Activated T-cell treated with anti-CD3 and anti-CD28 coated beads for 1 hour (primary cell): ENCODE data around the gene ADARB2.

Experiments used
- DNase-seq: peaks from one replicate; pipeline ENCODE4 v3.0.0-alpha.2; 2020; ENCODE audit warnings: low read depth

Gene ADARB2

DNA sequence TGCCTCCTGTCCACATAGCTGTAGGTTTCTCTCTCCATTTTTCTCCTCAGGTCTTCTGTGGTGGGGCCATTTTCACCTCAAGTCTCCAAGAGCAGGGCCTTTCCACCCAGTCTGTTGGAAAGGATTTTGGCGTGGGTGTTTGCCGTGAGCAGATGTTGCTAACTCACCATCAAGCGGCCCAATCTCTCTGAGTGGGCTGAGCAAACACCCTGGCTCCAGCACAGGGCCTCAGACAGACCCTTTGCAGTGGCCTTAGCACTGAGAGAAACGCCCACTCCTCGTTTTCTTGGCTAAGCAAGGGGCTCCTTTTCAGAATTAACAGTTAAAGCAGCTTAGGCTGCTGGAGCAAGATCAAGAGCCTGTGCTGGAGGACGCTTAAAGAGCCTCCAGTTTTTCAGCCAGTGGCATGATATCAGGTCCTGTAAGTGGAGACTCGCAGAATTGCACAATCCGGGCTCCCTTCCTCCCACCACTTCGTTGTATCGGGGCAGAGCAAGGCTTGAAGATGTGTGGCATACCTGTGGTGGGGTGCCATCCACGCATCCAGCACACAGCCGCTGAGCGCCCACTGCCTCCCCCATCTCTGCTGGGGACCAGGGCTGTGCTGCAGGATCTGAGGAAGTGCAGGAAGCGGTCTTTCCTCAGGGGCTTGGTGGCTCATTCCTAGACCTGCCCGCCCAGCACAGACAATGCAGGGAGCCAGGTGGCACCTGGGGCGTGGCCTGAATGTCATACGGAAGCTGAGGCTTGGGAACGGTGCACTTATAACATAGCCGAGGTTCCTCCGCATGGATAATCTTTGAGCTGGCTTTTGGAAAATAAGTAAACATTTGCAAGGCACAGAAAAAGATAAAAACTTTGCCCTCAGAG, 142.7 kb downstream of the ADARB2 start:
- no peak for DNase-seq

DNA sequence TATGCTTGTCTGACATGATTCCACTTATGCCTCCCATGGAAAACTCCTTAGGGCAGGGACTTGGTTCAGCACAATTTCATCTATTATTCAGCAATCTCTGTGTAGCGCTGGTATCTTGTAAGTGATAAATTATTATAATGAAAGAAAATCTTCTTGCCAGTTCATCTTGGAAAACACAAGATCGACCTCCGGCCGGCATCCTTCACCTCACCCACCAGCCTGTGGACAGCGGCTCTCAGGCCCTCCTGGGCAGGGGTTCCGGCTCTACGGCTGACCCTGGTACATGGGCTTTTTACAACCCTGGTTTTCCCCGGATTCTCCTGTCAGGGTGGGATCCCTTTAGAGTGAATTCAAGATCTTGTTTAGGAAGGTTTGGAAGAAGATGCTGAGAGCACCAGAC, 145.6 kb downstream of the ADARB2 start:
- no peak for DNase-seq

DNA sequence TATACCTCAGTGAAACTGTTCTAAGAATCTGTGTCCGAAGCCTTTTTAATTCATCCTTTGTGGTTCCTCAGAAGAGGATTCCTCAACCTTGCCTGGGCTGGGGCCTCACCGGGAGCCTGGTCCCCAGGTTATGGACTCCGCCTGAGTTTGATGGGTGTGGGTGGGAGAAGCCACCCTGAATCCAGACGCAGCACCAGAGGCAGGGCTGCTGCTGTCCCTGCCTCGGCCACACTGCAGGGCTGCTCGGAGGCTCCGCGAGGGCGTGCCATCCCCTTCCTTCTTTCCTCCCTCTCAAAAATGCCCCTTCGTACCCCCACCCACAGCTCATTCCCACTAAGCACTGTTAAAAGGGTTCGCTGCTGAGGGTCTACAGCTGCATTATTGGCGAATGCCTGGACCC, 146.3 kb downstream of the ADARB2 start:
- DNase-seq = no peak

DNA sequence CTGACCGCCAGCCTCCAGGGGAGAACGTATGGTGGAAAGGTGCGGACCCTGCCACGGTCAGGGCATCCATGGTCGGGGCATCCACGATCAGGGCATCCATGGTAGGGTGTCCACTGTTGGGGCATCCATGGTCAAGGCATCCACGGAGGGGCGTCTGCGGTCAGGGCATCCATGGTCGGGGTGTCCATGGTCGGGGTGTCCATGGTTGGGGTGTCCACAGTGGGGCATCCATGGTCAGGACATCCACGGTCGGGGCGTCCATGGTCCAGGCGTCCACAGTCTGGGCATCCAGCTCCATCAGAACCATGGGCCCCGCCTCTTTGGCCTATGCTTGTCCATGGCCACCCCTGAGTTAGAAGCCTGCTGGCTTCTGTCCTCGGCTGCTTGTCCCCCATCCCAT, 148.1 kb downstream of the ADARB2 start:
- DNase-seq = no peak

DNA sequence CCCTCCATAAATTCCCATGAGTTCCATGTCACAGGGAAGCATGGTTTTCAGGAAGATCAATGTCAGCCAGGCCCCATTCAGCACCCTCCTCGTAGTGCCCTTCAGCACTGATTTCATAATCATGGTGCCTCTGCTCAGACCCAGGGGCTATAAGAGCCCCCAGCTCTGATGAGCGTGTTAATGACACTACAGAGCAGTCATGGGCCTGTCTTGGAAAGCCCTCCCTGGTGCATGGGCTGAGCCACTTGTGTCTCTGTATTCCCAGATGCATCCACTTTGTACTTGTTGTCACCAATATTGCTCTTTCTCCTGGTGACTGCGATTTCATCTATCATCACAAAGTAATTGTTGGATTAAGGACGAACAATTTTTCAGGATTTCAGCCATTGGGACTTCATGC, 154.6 kb downstream of the ADARB2 start:
- no peak for DNase-seq

DNA sequence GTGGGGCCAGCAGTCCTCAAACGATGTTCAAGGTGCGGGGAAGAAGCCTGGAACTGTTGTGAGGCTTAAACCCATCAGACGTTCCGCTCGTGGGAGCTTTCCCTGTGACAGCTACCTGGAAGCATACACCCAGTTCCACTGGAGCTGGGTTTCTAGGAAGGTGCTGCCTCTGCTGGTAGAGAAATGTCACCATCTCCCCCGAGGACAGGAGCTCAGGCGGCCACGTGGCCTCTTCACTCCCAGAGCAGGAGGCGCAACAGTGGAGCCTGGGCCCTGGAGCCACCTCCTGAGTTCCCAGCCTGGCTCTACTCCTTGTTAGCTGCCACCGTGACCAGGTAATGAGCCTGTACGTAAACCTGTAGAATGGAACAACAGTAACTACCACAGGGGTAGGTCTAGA, 156.1 kb downstream of the ADARB2 start:
- DNase-seq = no peak

DNA sequence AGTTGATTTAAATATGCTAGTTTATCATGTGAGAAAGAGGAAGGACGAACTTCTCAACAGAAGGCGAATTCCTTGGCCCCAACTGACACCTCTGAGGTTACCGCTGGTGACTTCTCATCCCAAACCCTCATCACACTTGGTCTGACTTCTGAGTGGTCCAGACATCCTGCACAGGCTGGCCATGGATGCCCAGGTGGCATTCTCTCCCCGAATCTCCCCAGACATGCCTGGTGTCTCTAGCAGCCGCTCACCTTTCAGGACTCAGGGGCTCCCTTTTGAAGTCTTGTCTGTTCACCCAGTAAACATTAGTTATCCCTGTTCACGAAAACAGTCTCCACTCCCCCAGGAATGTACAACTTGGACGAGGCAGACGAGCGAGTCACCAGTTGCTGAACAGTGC, 157.7 kb downstream of the ADARB2 start:
- no peak for DNase-seq

DNA sequence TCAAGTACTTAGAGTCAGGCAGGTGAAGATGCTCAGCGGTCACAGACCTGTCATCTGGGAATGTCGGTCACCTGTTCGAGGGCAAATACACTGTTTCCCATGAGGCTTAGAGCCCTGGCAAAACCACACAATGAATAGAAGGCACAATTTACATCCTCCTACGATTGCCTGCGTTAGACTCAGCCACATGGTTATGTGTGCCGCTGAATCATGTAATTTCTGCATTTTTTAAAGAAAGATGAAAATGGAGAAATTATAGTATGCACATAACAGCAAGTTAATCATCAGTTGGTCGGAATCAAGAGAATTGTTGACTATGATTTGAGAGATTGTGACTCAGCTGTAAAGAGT, 158.2 kb downstream of the ADARB2 start:
- no peak for DNase-seq

DNA sequence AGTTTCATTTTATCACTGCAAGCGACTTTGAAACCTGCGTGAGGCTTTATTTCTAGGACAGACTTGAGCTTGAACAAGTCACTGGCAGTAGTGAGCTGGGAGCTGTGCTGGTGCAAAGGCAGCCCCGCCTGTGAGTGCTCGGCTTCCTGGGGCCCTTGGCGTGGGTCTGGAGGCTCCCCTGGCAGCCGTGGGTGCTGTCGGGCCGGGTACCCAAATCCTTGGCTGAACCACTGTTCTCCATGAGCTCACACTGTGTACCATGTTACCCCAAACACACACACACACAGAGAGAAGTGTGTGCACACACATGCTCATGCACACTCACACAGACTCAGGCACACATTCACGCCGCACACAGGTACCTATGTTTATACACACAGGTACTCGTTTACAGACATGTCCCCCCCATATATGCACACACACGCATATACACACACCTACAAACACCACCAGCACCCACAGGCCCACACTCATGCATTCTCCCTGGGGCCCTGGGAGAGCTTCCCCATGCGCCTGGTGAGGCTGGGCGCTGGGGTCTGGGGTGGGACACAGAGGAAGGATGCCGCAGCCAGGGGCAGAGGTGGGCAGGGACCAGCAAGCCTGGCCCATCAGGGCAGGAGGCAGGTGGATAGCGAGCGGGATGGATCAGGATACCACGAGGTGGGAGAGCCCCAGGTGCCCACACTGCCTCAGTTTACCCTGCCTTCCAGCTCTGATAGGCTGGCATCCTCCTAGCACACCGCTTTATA, 158.8 kb downstream of the ADARB2 start:
- no peak for DNase-seq

DNA sequence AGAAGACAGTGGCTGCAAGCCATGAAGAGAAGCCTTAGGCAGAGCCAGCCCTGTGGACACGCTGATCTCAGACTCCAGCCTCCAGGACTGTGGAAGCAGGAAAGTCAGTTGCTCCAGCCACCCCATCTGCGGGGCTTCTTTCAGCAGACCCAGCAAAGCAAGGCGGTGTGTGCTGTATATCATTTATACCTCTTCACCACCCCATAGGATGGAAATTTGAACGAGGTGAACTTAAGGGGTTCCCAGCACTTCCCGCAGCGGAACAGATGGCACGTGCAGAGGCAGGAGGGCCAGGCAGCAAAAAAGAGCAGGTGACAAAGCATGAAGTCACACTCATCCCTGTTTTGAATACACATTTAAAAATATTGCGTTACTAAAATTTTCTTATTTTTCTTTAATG, 159.4 kb downstream of the ADARB2 start:
- DNase-seq = no peak

DNA sequence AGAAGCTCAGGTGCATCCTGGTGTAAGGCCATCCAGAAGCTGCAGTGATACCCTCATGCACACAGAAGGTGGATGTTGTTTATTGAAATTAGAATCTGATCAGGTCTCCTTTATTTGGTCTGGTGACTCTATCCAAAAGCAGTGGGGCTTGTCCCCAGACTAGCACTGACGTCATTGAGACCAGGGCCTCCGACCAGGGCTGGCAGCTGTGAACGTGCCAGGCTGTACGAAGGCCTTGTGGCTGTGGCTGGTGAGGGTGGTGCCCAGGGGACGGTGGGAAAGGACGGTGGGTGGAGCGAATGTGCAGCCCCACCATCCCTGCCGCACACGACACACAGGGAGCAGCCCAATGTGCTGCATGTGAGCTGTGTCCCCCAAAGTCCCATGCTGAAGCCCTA, 160.0 kb downstream of the ADARB2 start:
- no peak for DNase-seq

DNA sequence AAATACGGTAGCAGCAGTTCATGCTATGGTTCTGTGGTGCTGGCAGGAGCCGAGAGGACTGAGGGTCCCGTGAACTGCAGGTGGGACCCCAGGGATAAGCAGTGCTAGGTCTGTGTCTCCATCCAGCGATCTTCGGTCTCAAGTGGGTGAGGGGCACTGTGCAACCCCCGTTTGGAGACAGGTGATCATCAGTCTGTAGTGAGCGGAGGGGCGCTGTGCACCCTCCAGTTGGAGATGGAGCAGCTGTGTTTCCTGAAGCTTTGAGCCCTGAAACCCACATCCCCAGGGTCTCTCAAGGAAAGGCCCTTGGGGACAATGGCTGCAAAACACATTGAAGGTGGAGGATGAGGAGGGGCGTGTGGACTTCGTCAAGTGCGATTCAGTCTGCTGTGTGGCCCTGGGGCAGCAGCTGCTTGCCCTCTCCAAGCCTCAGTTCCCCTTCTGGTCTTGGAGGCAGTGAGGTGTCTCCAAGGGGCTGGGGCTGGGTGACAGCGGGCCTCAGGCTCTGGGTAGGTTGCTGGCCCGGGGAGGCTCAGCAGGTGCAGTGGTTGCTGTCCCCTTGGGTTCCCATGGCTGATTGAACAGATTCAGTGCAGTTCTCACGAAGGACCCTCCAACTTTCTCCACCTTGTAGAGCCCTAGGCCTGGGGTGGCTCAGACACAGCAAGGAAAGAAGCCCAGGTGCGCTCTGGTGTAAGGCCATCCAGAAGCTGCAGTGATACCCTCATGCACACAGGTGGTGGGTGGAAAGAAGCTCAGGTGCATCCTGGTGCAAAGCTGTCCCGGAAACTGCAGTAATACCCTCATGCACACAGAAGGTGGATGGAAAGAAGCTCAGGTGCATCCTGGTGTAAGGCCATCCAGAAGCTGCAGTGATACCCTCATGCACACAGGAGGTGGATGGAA, 160.6 kb downstream of the ADARB2 start:
- no peak for DNase-seq

DNA sequence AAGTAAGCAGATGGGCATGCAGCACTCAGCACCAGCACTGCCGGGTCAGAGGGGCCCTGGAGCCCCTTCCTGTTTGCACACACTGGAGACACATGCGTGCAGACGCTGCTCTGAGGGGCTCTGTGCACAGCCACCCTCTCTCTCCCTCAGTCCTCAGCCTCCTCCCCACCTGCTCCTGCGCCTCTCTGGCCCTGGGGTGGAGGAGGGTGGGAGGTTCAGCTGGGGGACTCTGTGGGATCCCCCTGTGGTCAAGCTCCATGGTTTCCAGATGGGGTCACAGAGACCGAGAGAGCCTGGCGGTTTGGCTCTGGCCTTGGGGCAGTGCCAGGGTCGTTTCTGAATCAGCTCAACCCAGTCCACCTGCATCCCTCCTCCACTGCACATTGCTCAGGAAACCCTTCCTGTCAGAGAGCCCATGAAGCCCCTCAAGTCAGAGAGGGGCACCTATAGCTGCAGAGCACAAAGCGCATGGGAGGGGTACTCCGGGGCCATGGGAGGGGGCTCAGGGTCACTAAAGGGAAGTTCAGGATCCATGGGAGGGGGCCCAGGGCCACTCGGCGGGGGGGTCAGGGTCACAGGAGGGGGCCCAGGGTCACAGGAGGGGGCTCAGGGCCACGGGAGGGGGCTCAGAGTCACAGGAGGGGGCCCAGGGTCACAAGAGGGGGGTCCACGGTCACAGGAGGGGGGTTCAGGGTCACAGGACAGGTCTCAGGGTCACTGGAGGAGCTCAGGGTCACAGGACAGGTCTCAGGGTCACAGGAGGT, 161.7 kb downstream of the ADARB2 start:
- DNase-seq = no peak

DNA sequence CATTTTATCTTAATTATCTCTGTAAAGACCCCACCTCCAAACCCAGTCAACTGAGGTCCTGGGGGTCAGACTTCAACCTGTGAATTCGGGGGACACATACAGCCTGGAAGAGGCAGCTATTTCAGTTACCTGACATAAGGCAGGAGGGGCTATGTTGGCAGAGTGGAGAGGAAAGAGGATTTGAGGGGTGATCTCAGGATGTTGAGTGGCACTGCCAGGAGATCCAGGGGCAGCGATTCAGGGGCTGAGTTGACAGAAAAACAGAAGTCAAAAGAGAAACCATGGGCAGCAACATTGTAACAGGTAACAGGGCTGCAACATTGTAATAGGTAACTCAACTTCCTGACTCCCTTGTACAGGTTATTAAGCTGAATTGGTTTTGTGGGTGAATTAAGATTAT, 162.6 kb downstream of the ADARB2 start:
- no peak for DNase-seq

DNA sequence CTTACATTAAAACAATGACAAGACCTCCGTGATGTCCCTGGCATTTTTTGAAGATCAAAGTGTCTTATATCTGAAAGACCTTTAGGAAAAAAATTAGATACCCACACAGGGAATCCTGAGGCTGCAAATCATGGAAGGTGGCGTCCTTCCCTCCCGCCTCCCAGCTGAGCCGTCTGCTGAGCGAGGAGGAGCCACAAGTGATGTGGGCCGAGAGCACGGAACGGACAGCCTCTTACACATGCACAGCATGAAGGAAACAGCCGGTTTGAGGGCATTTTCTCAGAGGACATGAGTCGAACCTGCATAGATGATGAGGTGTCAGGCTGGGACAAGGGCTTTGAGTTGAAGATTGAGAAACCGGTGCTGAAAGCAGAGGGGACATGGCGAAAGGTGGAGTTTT, 163.3 kb downstream of the ADARB2 start:
- DNase-seq = no peak

DNA sequence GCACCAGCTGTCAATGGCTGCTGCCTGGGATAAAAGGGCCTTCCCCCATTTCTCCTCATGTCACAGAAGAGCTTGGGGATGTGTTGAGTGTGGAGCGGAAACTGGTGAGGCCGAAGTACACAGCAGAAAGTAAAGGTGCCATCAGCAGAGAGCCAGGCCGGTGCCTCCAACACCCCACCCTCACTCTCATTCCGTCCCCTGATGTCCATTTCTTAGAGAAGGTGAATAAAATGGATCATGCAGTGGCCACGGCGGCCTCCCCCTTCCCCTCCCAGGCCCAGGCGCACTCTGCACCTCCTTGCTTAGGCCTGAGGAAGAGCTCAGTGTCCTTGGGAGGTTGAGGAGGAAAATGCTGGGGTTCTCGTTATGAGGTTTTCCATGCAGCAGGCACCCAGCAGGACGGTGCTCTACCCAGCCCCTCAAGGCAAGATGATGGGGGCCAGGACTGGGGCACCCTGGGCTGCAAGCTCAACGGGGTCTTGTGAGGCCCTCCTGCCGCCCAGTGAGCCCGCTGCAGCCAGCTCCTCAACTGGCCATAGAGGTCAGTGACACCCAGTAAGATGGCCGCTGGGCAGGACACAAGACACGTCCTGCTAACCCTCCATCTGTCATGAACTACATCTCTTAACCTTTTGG, 163.9 kb downstream of the ADARB2 start:
- DNase-seq = no peak

DNA sequence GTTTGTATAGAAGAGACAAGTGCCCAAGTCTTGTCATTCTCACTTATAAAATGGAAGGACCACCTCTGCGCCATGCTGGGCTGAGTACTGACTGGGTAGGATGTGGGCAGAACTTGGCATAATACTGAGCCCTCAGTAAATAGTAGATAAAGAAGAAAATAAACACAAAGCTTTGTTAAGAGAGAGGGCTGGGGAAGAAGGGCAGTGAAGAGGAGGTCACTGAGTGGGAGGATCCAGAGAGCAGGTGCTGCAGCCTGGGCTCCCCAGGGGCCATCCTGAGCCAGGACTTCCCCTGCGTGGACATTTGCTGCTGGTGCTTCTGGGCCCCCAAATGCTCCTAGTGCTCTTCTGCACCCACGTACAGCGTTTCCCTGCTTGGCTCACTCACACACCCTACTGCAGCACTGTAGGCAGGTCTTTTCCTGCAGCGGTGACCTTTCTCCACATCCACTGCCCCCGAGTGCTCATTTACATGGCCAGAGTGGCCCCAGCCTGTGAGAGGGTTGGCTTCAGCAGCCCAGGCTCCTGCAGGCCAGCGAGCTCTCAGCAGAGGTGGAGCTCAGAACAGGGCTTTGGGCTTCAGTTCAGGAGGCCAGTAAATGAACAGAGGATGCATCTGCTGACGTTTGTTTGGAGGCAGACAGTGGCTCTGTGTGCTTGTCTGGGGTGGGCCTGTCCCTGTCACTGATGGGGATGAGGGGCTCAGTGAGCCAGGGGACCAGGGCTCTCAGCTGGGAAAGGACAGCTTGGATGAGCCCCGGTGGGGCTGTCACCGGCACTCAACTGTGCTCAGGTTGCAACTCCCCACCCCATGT, 164.6 kb downstream of the ADARB2 start:
- no peak for DNase-seq

DNA sequence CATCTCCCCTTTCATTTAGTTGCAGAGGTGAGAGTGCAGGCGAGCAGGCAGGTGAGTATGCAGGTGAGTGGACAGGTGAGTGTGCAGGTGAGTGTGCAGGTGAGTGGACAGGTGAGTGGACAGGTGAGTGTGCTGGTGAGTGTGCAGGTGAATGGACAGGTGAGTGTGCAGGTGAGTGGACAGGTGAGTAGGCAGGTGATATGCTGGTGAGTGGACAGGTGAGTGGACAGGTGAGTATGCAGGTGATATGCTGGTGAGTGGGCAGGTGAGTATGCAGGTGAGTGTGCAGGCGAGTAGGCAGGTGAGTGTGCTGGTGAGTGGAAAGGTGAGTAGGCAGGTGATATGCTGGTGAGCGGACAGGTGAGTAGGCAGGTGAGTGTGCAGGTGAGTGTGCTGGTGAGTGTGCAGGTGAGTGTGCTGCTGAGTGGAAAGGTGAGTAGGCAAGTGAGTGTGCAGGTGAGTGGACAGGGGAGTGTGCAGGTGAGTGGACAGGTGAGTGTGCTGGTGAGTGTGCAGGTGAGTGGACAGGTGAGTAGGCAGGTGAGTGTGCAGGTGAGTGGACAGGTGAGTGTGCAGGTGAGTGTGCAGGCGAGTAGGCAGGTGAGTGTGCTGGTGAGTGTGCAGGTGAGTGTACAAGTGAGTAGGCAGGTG, 165.6 kb downstream of the ADARB2 start:
- no peak for DNase-seq

DNA sequence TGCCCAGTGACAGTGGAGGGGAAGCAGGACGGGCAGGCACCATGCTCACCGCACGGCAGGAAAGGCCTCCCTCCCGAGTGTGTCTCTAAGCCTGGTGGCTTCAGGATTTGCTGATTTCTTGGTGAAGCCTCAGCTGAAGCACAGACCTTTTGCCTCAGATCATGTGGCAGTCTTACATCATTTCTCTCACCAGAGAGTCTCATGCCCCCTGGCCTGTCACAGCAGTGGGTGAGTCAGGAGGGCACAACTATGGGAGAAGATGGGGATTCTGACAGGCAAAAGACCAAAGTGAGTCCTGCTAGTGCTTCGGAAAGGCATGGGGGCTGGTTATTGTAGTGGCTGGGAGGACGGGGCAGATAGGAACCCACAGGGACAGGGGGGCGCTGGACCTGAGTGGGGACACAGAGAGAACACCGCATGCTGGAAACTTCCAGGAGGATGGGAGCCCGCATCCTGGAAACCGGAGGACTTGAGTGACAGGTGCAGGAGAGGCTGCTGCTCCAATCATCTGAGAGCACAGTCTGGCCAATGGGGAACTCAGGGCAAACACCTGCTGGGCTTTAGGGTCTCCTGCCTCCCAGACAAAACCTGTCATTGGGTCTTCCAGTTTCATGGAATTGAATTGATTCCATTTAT, 166.8 kb downstream of the ADARB2 start:
- DNase-seq = no peak
